ENCODE results near the gene TARBP2.

Gene TARBP2

DNA sequence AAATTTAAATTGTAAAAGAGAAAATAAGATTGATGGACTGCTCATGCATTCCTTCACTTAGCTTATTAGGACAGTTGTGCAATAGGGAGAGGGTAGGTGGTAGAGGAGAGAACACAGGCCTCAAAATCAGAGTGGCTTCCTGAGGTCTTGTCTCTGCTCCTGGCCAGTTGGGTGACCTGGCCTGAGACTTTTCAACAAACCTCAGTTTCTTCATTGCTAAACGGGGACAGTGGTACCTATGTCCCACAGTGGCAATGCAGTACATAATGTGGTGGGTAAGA is 4.4 kb upstream of the TARBP2 start:
- no peak for DNase-seq (ENCODE audit: low spot score)

DNA sequence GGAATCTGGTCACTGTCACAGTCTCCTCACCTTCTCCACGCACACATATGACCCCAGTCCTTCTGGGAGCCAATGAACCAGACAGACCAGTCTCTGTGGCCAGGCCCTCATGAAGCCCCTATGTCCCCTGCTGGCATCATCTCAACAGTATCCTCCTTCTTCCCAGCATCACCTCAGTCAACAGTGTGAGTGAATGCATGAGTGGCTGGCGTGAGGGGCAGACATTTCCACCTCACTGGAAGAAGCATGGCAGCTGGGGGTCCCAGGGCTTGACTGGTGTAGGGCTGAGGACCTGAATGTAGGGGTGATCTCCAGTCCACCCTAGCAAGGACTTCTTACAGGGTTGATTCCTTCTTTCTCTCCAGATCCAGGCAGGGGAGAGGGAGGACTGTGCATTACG is 3.6 kb upstream of the TARBP2 start:
- no peak for DNase-seq (ENCODE audit: low spot score)

DNA sequence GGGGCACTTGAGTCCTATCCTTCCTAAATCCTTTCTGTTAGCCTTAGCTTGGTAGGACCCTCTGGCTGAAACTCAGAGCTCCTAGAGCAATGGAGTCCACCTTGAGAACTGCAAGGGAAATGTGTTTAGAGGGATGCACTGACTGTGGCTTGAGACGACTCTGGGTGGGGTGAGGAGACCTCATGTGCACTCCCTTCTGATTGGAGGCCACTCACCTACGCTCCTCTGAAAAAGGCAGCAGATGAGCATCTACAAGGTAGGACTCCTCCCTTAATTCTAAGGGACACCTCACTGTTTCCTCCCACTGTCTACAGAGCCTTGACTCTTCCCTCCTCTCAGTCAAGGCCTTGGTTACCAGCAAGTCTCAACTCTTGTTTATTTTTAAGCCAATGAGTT is 2.9 kb upstream of the TARBP2 start:
- peak; percentile 30 for DNase-seq (ENCODE audit: low spot score)

DNA sequence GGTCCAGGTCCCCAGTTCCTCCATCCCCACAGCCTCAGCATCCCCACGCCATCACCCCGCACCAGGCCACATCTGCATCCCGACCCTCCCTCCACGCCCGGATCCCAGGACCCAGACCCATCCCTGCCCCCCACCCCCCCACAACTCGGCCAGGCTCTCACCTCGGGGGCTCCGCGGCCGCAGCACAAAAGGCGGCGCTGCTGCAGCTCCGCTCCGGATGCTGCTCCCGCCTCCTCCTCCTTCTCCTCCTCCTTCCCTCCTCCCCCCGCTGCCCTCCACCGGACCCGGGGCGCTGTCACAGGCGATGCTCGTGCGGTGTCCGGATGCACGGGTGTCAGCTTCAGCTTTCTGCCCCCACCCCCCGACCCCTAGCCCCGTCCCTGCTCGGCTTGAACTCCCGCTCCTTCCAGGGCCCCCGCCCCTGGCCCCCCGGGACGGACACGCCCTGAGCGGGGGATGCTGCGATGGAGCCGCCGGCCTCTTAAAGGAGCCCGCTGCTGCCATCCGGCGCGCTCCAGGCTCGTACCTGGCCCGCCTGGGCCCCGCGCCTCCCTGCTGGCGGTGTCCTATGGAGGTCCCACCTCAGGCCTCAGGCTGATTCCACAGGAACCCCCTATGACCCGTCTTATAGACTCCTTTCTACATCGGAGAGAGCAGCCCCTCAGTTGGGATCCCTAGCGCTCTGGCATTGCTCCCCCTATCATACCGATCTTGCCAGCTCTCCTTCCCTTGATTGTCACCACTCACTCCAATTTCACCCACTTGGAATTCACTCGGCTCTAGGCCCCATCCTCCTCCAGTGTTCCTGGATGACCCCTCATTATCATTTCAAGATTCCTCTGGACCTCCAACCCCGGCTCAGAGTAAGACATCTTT is 1.6 kb upstream of the TARBP2 start, which contains the start of gene MAP3K12:
Gene MAP3K12, minus strand, starts transcription at position 193 of the 876 bp plus-strand sequence. CDS start 12,067 bp downstream, outside the sequence.
- peak; percentile 48 for DNase-seq (ENCODE audit: low spot score)

DNA sequence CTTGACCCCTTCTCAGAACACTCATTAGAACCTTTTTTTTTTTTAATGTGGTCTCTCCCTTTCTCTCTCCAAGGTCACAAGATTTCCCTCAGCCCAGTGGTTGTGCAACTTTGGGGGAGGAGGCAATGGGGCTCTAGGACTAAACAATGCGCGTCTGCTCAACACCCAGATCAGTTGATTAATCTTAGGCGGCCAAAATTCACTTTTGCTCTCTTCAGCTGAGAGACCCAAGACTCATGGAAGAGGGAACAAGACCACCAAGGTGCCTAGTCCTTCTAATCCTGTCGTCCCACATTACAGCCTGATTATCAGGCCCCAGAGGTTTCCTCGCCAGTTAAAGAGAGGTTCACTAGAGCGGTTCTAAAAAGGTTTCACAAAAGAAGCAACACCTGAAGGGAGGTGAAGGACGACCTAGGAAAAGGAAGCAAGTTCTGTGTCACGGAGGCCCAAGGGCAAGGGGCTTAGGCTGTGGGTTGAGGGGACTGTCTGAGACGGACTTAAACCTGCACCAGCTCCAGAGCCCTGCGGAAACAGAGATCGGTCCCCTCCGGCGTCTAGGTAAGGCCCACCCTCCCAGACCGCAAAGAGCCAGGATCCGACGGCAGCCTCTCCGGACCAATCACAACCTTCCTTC is 824 bp upstream of the TARBP2 start:
- DNase-seq (ENCODE audit: low spot score): peak; percentile 12

DNA sequence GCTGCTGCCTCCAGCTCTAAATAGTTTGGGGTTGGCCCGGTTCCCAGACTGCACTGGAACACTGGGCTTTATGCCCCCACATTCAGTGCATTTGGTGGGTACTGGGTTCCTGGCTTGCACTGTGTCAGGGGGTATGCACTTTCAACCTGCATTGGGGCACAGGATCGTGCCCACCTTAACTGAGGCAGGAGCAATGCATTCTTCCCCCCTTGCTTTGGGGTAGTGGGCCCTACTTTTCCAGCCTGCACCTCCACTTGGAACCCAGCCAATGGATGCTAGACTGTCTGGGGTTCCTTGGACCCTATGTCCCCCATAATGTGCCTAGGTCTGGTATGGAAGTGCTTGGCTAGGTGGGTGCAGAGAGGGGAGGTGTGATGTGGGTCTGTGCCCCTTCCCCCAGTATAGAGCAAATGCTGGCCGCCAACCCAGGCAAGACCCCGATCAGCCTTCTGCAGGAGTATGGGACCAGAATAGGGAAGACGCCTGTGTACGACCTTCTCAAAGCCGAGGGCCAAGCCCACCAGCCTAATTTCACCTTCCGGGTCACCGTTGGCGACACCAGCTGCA is 615 bp downstream of the TARBP2 start:
- no peak for DNase-seq (ENCODE audit: low spot score)

DNA sequence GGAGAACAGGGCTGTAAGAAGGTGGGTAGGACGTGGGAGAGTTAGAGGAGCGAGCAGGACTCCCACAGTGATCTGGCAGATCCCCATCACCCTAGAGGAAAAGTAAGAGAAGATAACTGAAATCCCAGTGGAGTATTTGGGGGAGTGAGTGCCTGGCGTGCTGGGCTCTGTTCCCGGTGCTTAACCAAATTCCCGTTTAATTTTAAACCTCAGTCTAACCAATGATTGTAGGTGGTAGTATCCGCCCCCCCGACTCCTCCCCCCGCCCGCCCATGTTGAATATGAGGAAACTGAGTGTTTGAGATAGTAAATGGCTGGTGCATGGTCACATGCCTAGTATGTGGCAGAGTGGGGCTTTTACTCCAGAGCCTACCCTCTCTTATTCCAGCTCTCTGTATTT is 1.2 kb downstream of the TARBP2 start:
- DNase-seq (ENCODE audit: low spot score): no peak

DNA sequence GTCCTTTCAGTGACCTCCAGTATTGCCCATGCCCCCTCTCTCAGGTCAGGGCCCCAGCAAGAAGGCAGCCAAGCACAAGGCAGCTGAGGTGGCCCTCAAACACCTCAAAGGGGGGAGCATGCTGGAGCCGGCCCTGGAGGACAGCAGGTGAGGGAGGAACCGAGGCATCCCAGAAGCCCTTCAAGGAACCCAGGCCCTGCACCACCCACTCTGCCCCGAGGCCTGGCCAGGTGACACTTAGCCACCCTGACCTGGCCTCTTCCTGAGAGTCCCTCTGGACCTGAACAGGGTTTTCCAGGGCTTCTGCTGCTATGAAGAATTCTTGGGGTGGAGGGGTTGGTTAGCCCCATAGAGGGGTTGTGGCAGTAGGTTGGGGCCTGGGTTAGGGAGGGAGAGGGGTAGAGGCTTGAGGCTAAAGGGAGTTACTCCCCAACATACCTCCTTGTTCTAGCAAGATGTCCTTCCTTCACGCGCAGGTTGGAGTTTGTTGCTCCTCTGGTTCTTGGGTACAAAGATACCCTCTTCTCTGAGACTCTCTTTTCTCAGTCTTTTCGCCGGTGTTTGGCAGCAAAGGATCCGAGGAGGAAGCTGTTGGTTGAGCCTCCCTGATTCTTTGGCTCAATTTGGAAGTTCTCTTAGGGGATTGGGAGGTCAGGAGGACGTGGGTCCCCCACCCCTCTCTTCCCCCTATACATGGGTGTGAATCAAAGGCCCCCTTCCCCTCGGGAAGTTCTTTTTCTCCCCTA is 2.1 kb downstream of the TARBP2 start:
- DNase-seq (ENCODE audit: low spot score): no peak

DNA sequence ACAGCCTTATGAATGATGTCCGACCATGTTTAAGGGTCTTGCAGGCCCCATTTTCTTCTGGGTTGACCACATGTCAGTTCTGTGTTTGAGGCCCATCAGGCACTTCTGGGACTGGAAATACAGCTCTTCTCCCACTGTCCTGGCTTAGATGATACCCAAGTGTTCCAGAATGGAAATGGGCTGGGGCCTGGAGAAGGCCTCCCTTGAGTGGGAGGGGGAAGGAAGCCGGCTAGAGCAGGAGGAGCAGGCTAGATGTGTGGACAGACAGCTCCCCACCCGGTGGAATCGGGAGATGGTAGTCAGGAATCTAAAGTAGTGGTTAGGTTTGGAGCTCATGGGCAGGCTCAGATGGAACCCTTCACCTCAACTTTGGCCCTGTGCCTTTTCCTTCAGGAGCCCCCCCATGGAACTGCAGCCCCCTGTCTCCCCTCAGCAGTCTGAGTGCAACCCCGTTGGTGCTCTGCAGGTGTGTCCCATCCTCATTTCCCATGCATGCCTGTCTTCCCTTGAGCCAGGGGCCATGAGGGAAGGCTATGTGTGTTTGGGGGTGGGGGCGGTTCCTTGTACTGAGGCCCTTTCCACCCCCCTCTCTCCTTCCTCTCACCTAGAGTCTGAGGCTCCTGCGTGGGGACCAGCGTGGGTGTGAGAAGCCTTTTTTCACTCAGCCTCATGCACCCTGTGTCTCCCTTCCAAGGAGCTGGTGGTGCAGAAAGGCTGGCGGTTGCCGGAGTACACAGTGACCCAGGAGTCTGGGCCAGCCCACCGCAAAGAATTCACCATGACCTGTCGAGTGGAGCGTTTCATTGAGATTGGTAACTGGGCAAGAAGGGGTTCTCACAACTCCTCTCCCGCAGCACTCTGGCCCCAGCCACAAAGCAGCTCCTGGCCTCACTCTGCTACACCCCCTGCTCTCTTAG is 3.2 kb downstream of the TARBP2 start:
- no peak for DNase-seq (ENCODE audit: low spot score)

DNA sequence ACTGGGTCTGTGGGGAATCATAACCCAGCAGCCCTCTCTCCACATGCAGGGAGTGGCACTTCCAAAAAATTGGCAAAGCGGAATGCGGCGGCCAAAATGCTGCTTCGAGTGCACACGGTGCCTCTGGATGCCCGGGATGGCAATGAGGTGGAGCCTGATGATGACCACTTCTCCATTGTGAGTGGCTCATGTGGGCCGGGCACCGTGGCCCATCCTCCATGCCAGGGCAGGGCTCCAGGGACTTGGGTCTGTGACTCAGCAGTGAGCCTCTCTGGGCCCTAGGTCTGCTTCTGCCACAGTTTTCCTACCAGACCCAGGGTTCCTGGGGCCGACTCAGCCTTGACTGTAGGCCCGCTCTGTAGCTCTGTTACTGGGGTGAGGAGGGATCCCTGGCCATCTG is 4.0 kb downstream of the TARBP2 start:
- DNase-seq (ENCODE audit: low spot score): no peak

DNA sequence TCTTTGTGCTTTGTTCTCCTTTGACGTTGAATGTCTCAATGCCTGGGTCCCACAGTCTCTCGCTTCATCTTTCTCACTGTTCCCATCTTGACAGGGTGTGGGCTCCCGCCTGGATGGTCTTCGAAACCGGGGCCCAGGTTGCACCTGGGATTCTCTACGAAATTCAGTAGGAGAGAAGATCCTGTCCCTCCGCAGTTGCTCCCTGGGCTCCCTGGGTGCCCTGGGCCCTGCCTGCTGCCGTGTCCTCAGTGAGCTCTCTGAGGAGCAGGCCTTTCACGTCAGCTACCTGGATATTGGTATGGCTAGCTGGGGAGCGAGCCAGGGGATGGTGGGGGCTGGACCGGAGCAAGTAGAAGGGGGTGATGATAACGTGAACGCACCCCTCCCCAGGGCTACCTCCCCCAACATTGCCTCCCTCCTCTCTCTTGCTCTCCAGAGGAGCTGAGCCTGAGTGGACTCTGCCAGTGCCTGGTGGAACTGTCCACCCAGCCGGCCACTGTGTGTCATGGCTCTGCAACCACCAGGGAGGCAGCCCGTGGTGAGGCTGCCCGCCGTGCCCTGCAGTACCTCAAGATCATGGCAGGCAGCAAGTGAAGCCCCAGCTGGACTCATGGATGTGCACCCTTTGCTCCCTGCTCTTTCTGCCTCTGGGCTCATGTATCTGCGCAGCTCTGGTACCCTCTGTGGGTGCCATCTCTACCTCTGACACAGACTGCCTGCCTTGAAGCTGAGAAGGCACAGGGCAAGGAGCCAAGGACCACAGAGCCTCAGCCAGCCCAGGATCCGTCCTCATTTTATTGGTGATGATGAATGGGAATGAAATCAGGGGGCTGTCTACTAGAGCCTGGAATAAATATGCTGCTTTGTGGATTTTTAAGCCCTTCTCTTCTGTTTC is 4.7 kb downstream of the TARBP2 start:
- DNase-seq (ENCODE audit: low spot score): no peak

DNA sequence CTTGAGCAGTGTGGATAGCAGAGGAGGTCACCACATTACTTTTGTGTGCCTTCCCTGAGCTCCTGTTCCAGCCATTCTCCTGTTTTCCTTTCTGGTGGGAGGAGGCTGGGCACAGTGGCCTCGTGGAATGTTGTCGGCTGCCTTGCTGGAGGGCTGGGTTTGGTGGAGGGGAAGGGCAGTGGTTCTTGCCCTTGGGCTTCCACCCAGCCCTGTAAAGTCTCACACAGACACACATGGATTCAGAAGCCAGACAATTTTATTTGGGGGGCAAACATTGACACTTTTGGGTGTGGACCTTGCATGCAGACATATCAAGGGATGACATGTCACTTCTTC is 5.3 kb downstream of the TARBP2 start:
- DNase-seq (ENCODE audit: low spot score): no peak

DNA sequence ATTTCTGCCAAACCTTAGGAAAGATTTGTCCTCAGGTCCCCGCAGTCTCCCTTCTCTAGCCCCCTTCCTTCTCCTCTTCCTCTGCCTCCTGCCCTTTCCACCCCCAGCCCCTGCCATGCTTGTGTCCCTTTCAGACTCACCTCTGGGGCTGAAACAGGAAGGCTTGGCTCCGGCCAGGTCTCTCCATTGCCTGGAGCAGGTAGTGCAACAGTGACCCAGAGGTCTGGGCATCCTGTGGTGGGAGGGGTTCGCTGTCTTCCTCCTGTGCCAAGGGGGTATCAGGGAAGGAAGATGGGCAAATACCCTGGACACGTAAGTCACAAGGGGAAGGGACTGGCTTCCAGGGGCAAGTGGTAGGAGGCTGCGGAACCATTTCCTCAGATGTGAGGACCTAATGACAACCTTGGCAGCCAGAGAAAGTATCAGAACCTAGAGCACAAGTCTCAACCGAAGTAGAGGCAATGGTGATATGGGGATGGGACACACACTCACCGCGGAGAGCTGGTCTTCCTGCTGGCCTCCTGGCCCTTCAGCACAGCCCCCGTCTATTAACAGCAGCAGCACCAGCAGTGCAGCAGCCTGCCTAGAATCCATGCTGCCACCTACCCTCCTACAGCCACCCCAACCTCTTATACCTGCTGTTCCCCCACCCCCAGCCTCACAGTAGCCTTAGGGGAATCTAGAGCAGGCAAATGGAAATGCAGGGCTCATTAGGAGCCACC is 6.0 kb downstream of the TARBP2 start, which contains the start of gene NPFF:
Gene NPFF, minus strand, starts transcription at position 604 of the 722 bp plus-strand sequence. Its CDS starts 10 bp downstream, at position 594.
- DNase-seq (ENCODE audit: low spot score): no peak

DNA sequence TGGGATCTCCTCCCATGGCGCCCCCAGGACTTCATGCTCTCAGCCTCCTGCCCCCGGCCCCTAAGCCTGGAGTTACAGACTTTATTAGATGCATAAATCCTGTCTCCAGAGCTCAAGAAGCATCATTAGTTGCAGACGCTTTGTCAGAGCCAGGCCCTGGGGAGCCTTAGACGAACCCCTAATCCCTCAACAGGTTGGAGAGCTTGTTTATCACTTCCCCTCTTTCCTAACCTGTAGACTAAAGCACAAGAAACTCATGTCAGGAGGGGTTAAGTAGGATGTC is 6.5 kb downstream of the TARBP2 start:
- DNase-seq (ENCODE audit: low spot score): no peak

DNA sequence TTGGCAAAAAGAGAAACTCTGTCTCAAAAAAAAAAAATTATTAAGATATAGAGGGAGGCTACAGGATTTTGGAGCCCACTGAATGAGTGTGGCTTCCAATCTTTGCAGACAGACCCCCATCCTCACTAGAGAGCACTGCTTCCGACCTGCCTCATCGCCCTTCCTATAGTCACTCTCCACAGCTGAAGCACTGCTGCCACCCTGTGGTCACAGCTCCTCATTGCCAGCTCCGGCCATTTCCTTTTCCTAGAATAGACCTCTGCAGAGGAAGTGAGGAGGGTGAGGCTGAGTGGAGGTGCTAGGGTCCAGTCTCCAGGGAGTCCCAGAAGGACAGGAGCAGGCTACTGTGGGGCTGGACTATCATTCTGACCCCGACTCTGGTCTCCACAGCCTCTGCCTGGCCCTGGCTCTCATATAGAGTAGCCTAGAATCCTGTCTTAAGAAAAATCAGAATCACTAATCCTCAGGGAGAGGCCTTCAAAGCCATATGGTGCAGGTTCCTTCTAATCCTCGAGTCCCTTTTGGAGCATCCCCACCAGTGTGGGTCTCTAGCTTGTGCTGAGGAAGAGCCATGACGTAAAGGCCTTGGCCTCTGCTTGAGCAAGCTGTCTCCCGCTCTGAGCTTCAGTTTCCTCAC is 7.6 kb downstream of the TARBP2 start:
- DNase-seq (ENCODE audit: low spot score): peak; percentile 84

DNA sequence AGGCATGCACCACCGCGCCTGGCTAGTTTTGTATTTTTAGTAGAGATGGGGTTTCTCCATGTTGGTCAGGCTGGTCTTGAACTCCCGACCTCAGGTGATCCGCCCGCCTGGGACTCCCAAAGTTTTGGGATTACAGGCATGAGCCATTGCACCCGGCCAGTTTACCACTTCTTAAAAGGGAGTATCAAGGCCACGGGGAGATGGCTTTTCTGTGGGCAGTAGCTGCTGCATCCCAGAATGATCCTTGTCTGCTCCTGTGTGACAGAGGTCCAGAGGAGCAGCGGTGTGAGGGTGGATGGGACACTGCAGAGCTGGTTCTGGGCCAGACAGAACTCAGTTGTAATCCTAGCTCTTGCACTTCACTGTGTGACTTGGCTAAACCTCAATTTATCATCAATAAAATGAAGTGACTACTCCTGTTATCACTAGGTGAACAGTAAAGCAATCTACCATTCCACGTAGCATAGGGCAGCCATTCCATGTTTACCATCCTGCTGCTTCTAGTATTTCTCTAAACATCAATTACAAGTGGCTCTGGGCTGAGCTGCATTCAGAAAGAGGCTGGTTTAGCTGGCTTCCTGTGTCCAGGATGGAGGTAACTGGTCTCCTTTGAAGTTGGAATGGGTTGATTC is 9.2 kb downstream of the TARBP2 start:
- DNase-seq (ENCODE audit: low spot score): no peak

DNA sequence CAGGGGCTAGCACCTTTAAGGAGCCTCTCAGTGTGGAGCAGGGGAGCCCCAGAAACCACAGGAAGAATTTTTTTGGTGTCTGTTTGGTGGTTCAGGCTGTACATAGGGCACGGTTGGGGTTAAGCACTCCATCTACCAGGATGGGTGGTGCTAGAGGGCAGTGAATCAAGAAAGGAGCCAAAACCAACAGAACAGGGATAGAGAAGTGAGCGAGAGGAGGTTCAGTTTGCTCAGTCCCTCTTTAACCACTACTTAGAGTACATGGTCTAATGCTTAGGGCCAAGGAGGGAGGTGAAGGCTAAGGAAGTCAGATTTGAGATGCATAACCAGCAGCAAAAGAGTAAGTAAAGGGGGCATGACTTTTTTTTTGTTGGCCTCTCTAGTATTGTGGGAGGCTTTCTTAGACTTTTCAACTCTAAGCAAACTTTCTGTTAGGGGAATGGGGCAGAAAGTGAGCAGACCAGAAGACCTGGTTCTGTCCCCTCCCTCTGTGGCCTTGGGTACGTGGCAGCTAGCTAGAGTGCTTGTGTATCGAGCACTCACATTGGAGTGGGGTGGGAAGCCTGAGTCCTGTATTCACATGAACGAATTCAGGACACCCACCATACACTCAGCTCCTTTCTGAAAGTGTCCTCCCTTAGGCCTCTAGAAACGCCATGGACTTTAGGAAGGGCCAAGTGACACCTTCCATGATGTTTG is 12.8 kb downstream of the TARBP2 start:
- DNase-seq (ENCODE audit: low spot score): no peak

DNA sequence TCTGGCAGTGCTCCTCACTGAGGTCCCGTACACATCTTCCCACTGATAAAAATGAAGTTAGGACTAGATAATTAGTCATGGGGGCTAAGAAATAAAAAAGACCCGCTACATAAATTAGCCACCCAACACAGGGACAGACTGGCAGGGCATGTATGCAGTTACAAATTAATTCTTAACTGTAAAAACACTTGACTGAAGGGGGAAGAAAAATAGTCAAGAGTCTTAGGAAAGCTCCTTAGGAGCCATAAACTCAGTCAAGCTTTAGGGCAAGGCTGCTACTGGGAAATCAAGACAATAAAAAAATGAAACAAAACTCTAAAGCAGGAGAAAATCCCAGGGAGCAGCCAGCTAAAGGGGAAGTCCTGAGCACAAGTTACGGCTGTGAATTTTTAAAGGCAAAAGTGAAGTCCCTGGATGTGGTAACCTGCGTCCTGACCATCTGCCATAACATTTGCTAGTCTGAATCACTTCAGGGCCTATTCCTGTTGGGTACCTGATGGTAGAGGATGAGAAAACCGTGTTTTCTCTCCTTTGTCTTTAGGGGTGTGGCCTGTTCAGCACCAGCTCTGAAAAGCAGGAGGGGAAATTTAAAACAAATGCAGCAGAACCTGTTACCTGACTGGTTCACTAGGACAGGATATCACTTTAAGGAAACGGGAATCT is 13.7 kb downstream of the TARBP2 start:
- DNase-seq (ENCODE audit: low spot score): no peak

Data from CD4-positive, alpha-beta T cell treated with Interleukin-2 at 100 ng/mL for 4 hours (primary cell).